Mesenchymal stem cell (in vitro differentiated cells and primary cell): ENCODE data around the gene CRK.
"Not testable (repeated sequence)": the region's sequence is repeated elsewhere in the genome, so short reads cannot be mapped to it uniquely, and the experiment has no call there.

Source experiments
- DNase-seq: peaks from one replicate; pipeline ENCODE4 v3.0.0-alpha.2; 2013
- H2AFZ ChIP-seq: one replicate; pipeline ENCODE4 v1.6.1; 2013; ENCODE audit warnings: low read depth, mild to moderate bottlenecking, control low read depth, inconsistent platforms, low read length, moderate library complexity
- H2AK5ac ChIP-seq: 2 replicates; pipeline ENCODE4 v1.6.1; 2013; ENCODE audit warnings: low read length, moderate library complexity, mild to moderate bottlenecking, inconsistent platforms; ENCODE audit not compliant: severe bottlenecking
- H2BK120ac ChIP-seq: one replicate; pipeline ENCODE4 v1.6.1; 2013; ENCODE audit warnings: low read depth, mild to moderate bottlenecking, inconsistent platforms, low read length, moderate library complexity
- H2BK12ac ChIP-seq, 2 experiments: one replicate each; pipeline ENCODE4 v1.6.1; 2013; ENCODE audit warnings: inconsistent platforms in 2 of 2, low read length in 2 of 2, mild to moderate bottlenecking in 2 of 2, moderate library complexity in 2 of 2, control low read depth in 1 of 2
- H2BK15ac ChIP-seq: one replicate; pipeline ENCODE4 v1.6.1; 2013; ENCODE audit warnings: mild to moderate bottlenecking, low read depth, inconsistent platforms; ENCODE audit not compliant: poor library complexity, severe bottlenecking
- H2BK5ac ChIP-seq: 2 replicates; pipeline ENCODE4 v1.6.1; 2013; ENCODE audit warnings: low read depth, mild to moderate bottlenecking, low read length, control low read depth, inconsistent platforms; ENCODE audit not compliant: poor library complexity, severe bottlenecking
- H3K14ac ChIP-seq, 2 experiments: one replicate each; pipeline ENCODE4 v1.6.1; 2013; ENCODE audit warnings: inconsistent platforms in 2 of 2, low read length in 2 of 2, control low read depth in 1 of 2, mild to moderate bottlenecking in 1 of 2, moderate library complexity in 1 of 2
- H3K18ac ChIP-seq, 2 experiments: one replicate each; pipeline ENCODE4 v1.6.1; 2013; ENCODE audit warnings: inconsistent platforms in 2 of 2, low read length in 2 of 2, control low read depth in 1 of 2, low read depth in 1 of 2, mild to moderate bottlenecking in 1 of 2
- H3K23ac ChIP-seq, 2 experiments: one replicate each; pipeline ENCODE4 v1.6.1; 2013; ENCODE audit warnings: inconsistent platforms in 2 of 2, low read length in 2 of 2, mild to moderate bottlenecking in 2 of 2, moderate library complexity in 2 of 2, control low read depth in 1 of 2
- H3K27ac ChIP-seq: 2 replicates; pipeline ENCODE4 v1.5.1; 2013; ENCODE audit warnings: mild to moderate bottlenecking, moderate library complexity, low read length, control low read depth, inconsistent platforms; ENCODE audit not compliant: poor library complexity, severe bottlenecking
- H3K27me3 ChIP-seq, 2 experiments: 2 replicates each; pipeline versions ENCODE4 v1.6.1 to v1.7.0; 2013; ENCODE audit warnings: low read length in 2 of 2, mild to moderate bottlenecking in 2 of 2, moderate library complexity in 2 of 2, control low read depth in 1 of 2, inconsistent platforms in 1 of 2; ENCODE audit not compliant: control insufficient read depth in 1 of 2, insufficient read depth in 1 of 2
- H3K36me3 ChIP-seq, 2 experiments: 2 replicates each; pipeline versions ENCODE4 v1.6.1 to v1.7.0; 2013; ENCODE audit warnings: low read length in 2 of 2, control low read depth in 1 of 2, inconsistent platforms in 1 of 2, low read depth in 1 of 2, mild to moderate bottlenecking in 1 of 2; ENCODE audit not compliant: insufficient read depth in 2 of 2, control insufficient read depth in 1 of 2
- H3K4ac ChIP-seq, 2 experiments: one replicate each; pipeline ENCODE4 v1.6.1; 2013; ENCODE audit warnings: inconsistent platforms in 2 of 2, low read length in 2 of 2, mild to moderate bottlenecking in 2 of 2, moderate library complexity in 2 of 2, control low read depth in 1 of 2, low read depth in 1 of 2
- H3K4me1 ChIP-seq: 2 replicates; pipeline ENCODE4 v1.6.1; 2013; ENCODE audit warnings: low read depth, low read length, control low read depth; ENCODE audit not compliant: control insufficient read depth, insufficient read depth
- H3K4me2 ChIP-seq: 2 replicates; pipeline ENCODE4 v1.6.1; 2013; ENCODE audit warnings: low read length, mild to moderate bottlenecking, inconsistent platforms; ENCODE audit not compliant: poor library complexity, severe bottlenecking
- H3K4me3 ChIP-seq, 2 experiments: 2 replicates each; pipeline versions ENCODE4 v1.5.1 to v1.7.0; 2013; ENCODE audit warnings: low read length in 2 of 2, mild to moderate bottlenecking in 2 of 2, control low read depth in 1 of 2, low read depth in 1 of 2; ENCODE audit not compliant: insufficient read depth in 1 of 2
- H3K79me1 ChIP-seq: replicated peaks from 2 replicates; pipeline ENCODE4 v1.6.1; 2013; ENCODE audit warnings: mild to moderate bottlenecking, control low read depth, low read length, inconsistent platforms; ENCODE audit not compliant: poor library complexity, severe bottlenecking
- H3K9ac ChIP-seq: 2 replicates; pipeline ENCODE4 v1.7.0; 2013; ENCODE audit warnings: mild to moderate bottlenecking, low read length, moderate library complexity
- H3K9me3 ChIP-seq: 2 replicates; pipeline ENCODE4 v1.7.0; 2013; ENCODE audit warnings: mild to moderate bottlenecking, low read length; ENCODE audit not compliant: control insufficient read depth
- H4K8ac ChIP-seq: one replicate; pipeline ENCODE4 v1.6.1; 2013; ENCODE audit warnings: inconsistent platforms, mild to moderate bottlenecking, low read length, moderate library complexity
- H4K91ac ChIP-seq: one replicate; pipeline ENCODE4 v1.6.1; 2013; ENCODE audit warnings: mild to moderate bottlenecking, low read length, inconsistent platforms
- WGBS: methylation state at CpG from one replicate; pipeline ENCODE4 v1.1.7; 2013; ENCODE audit warnings: mixed read lengths; 5-methylcytosine and 5-hydroxymethylcytosine counted together

Gene CRK

GRCh38 chr17:1418476-1418875 lies 37.6 kb downstream of the CRK start:
- not testable (repeated sequence) for H2AK5ac ChIP-seq, H4K8ac ChIP-seq, H2BK5ac ChIP-seq, DNase-seq, H2BK15ac ChIP-seq, H3K4me2 ChIP-seq, H3K23ac ChIP-seq, H3K18ac ChIP-seq, H3K4ac ChIP-seq, H3K79me1 ChIP-seq, H3K27ac ChIP-seq, H3K4me1 ChIP-seq, H3K14ac ChIP-seq, H2BK120ac ChIP-seq, H3K9me3 ChIP-seq, H3K9ac ChIP-seq, H2BK12ac ChIP-seq, H3K27me3 ChIP-seq, H3K4me3 ChIP-seq, H4K91ac ChIP-seq, H2AFZ ChIP-seq
- H3K36me3 ChIP-seq, result peaks cover 30 to 44% of the 10 kb centered on the region in 2 experiments
- 98% methylated on average over 10 of the region's 10 CpGs for WGBS

GRCh38 chr17:1416414-1416813 lies 39.6 kb downstream of the CRK start:
- Histone ChIP-seq H2BK5ac (no peak overlapping the region), H2BK120ac (no peak overlapping the region), H3K4ac (no peak overlapping the region), H4K91ac (no peak overlapping the region), H4K8ac (no peak overlapping the region), H3K4me3 (no peak overlapping the region), H3K23ac (no peak overlapping the region), H3K27me3 (no peaks in the 10 kb centered on the region), H3K4me2 (no peak overlapping the region), H3K9ac (no peak overlapping the region), H2AK5ac (no peak overlapping the region), H2BK15ac (no peak overlapping the region), H3K4me1 (peaks cover 2% of the 10 kb centered on the region), H3K79me1 (peaks cover 3% of the 10 kb centered on the region), H3K9me3 (no peaks in the 10 kb centered on the region), H2BK12ac (no peak overlapping the region), H3K36me3 (peaks cover 28 to 30% of the 10 kb centered on the region in 2 experiments), H2AFZ (no peak overlapping the region), H3K27ac (no peak overlapping the region), H3K14ac (no peak overlapping the region), H3K18ac (no peak overlapping the region)
- 100% methylated on average over 3 of the region's 5 CpGs for WGBS
- no peak for DNase-seq

GRCh38 chr17:1414634-1415033 lies 41.4 kb downstream of the CRK start:
- H4K8ac ChIP-seq, result no peak overlapping the region
- no peak overlapping the region for H3K23ac ChIP-seq
- H3K9ac ChIP-seq, result no peak overlapping the region
- no peak overlapping the region for H4K91ac ChIP-seq
- H3K4me2 ChIP-seq, result no peak overlapping the region
- 88% methylated on average over 10 of the region's 10 CpGs for WGBS
- no peak overlapping the region for H3K27ac ChIP-seq
- H3K4me1 ChIP-seq, result peaks cover 2% of the 10 kb centered on the region
- H3K9me3 ChIP-seq, result no peaks in the 10 kb centered on the region
- H3K36me3 ChIP-seq, result peaks cover 12 to 19% of the 10 kb centered on the region in 2 experiments
- no peak overlapping the region for H2AK5ac ChIP-seq
- H3K4ac ChIP-seq, result no peak overlapping the region
- no peak overlapping the region for H3K18ac ChIP-seq
- no peak overlapping the region for H3K4me3 ChIP-seq
- no peak overlapping the region for H3K14ac ChIP-seq
- no peak overlapping the region for H2BK15ac ChIP-seq
- peaks cover 2% of the 10 kb centered on the region for H3K79me1 ChIP-seq
- no peak for DNase-seq
- H2AFZ ChIP-seq, result no peak overlapping the region
- H2BK12ac ChIP-seq, result no peak overlapping the region
- no peak overlapping the region for H2BK120ac ChIP-seq
- H3K27me3 ChIP-seq, result no peaks in the 10 kb centered on the region
- no peak overlapping the region for H2BK5ac ChIP-seq

GRCh38 chr17:1414001-1414574 lies 41.9 kb downstream of the CRK start:
- Histone ChIP-seq H3K4me1 (peaks cover 2% of the 10 kb centered on the region), H2BK12ac (no peak overlapping the region), H3K14ac (no peak overlapping the region), H2BK120ac (no peak overlapping the region), H3K4me3 (no peak overlapping the region), H3K4me2 (no peak overlapping the region), H3K27me3 (no peaks in the 10 kb centered on the region), H3K9ac (no peak overlapping the region), H2AK5ac (no peak overlapping the region), H3K36me3 (peaks cover 11 to 17% of the 10 kb centered on the region in 2 experiments), H3K4ac (no peak overlapping the region), H3K27ac (no peak overlapping the region), H3K79me1 (peaks cover 2% of the 10 kb centered on the region), H2AFZ (no peak overlapping the region), H4K8ac (no peak overlapping the region), H3K18ac (no peak overlapping the region), H3K23ac (no peak overlapping the region), H2BK5ac (no peak overlapping the region), H4K91ac (no peak overlapping the region), H2BK15ac (no peak overlapping the region), H3K9me3 (no peaks in the 10 kb centered on the region)
- WGBS, result 95% methylated on average over 9 of the region's 9 CpGs
- DNase-seq, result no peak
